ENCODE data around the gene ERN1.

GRCh38 chr17:64080174-64080618 lies 49.7 kb downstream of the ERN1 start:
- TF ChIP-seq CTCF (conservative IDR thresholded peaks at IDR 0.05; ENCODE audit: low read length), result no peak
- no peak for TF ChIP-seq EZH2phosphoT487 (IDR thresholded peaks at IDR 0.05; ENCODE audit: borderline replicate concordance)
